ENCODE results near the gene ANKRD23. TPM values are rescaled to one million over a fixed set of nuclear protein-coding genes. Genes with fewer than 3 reads are reported as not detected.

The ANKRD23 gene
- total and polyA plus RNA-seq, 2 of the 13 experiments (the other 11 are each of a cell fraction or from before 2014, with no cell fraction given) = 1.5 to 1.6 TPM

DNA sequence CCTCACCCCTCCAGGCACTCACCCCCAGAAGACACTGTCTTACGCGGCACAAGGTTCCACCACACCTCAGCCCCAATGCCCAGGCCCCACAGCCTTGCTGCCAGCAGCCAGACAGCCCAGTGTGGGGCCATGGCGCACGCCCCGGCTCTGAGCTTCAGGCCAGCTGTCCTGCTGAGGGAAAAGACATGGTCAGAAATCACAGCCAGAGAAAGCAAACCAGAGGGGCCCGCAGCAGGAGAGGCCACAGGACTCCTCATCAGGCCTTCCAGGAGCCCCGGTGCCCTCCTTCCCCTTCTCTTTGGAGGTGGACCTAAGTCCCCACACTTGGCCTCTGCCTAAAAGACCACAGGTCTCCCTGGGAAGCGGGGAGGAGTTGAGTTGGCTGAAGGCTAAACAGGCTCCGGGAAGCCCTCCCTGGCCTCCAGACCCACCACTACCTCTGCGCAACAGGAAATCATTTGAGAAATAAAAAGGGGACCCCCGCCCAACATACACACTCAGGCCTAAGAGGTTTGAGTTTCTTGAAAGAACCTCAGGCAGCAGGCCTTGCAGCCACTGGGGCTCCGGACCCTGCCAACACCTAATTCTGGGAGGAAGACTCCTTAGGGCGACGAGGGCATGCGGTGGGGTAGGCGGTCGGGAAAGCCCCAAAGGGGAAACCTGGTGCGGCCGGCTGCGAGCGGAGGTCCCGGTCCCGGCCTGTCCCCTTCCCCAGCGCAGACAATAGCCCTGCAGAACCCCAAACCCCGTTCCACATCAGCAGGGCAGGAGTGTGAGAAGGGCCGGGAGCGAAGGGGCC lies 24.1 kb upstream of the ANKRD23 start (continued):
- TF ChIP-seq ZNF75D (CRISPR knock-in tag; IDR thresholded peaks at IDR 0.05; ENCODE audit: borderline replicate concordance) (no peak), ZNF570 (CRISPR knock-in tag; IDR thresholded peaks at IDR 0.05; ENCODE audit: borderline replicate concordance) (no peak; the same call in 1 of the 2 replicates), ZNF720 (CRISPR knock-in tag; IDR thresholded peaks at IDR 0.05) (no peak), TEAD3 (CRISPR knock-in tag; optimal IDR thresholded peaks at IDR 0.05; ENCODE audit: borderline replicate concordance) (no peak), BCL3 (CRISPR knock-in tag; IDR thresholded peaks at IDR 0.05) (0 out of 2 replicates have a peak, but pooled peaks have one; percentile 2), KLF13 (CRISPR knock-in tag; IDR thresholded peaks at IDR 0.05) (no peak), PRDM4 (CRISPR knock-in tag; IDR thresholded peaks at IDR 0.05; ENCODE audit: borderline replicate concordance) (no peak), PHF21A (CRISPR knock-in tag; IDR thresholded peaks at IDR 0.05) (no peak), AGO1 (IDR thresholded peaks at IDR 0.05; ENCODE audit: low read depth, low read length, poor library complexity, severe bottlenecking) (peak; percentile 53), JDP2 (CRISPR knock-in tag; IDR thresholded peaks at IDR 0.05; ENCODE audit: borderline replicate concordance) (no peak), SIN3B (IDR thresholded peaks at IDR 0.05; ENCODE audit: low read length) (no peak), ZNF12 (CRISPR knock-in tag; IDR thresholded peaks at IDR 0.05) (no peak), ADNP (CRISPR knock-in tag; IDR thresholded peaks at IDR 0.05) (0 out of 2 replicates have a peak, but pooled peaks have one; percentile 13), GABPB1 (CRISPR knock-in tag; IDR thresholded peaks at IDR 0.05) (no peak), RBFOX2 (IDR thresholded peaks at IDR 0.05; ENCODE audit: low read depth, low read length) (no peak; the same call in 1 of the 2 replicates), TP53 (CRISPR knock-in tag; conservative IDR thresholded peaks at IDR 0.05) (peak; percentile 58; the same call in 1 of the 2 replicates), HNRNPUL1 (IDR thresholded peaks at IDR 0.05; ENCODE audit: low read depth, low read length) (no peak), ZFP1 (CRISPR knock-in tag; IDR thresholded peaks at IDR 0.05) (no peak), TAF15 (IDR thresholded peaks at IDR 0.05; ENCODE audit: low read depth, low read length, poor library complexity, severe bottlenecking) (no peak)
- TF ChIP-seq, protein P1, sequence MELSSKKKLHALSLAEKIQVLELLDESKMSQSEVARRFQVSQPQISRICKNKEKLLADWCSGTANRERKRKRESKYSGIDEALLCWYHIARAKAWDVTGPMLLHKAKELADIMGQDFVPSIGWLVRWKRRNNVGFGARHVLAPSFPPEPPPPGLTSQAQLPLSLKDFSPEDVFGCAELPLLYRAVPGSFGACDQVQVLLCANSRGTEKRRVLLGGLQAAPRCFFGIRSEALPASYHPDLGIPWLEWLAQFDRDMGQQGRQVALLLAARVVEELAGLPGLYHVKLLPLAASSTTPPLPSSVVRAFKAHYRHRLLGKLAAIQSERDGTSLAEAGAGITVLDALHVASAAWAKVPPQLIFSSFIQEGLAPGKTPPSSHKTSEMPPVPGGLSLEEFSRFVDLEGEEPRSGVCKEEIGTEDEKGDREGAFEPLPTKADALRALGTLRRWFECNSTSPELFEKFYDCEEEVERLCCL (CRISPR knock-in tag; IDR thresholded peaks at IDR 0.05; ENCODE audit: borderline replicate concordance) = no peak
- TF ChIP-seq, protein P2, sequence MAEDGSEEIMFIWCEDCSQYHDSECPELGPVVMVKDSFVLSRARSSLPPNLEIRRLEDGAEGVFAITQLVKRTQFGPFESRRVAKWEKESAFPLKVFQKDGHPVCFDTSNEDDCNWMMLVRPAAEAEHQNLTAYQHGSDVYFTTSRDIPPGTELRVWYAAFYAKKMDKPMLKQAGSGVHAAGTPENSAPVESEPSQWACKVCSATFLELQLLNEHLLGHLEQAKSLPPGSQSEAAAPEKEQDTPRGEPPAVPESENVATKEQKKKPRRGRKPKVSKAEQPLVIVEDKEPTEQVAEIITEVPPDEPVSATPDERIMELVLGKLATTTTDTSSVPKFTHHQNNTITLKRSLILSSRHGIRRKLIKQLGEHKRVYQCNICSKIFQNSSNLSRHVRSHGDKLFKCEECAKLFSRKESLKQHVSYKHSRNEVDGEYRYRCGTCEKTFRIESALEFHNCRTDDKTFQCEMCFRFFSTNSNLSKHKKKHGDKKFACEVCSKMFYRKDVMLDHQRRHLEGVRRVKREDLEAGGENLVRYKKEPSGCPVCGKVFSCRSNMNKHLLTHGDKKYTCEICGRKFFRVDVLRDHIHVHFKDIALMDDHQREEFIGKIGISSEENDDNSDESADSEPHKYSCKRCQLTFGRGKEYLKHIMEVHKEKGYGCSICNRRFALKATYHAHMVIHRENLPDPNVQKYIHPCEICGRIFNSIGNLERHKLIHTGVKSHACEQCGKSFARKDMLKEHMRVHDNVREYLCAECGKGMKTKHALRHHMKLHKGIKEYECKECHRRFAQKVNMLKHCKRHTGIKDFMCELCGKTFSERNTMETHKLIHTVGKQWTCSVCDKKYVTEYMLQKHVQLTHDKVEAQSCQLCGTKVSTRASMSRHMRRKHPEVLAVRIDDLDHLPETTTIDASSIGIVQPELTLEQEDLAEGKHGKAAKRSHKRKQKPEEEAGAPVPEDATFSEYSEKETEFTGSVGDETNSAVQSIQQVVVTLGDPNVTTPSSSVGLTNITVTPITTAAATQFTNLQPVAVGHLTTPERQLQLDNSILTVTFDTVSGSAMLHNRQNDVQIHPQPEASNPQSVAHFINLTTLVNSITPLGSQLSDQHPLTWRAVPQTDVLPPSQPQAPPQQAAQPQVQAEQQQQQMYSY (CRISPR knock-in tag; IDR thresholded peaks at IDR 0.05) = no peak; the same call in 1 of the 2 replicates

Measured in HepG2 (cell line).